GM18498 (cell line): ENCODE results near the gene MED6.

ENCODE experiments used
- ATAC-seq: cut with Tn5 transposase; IDR thresholded peaks from one replicate; pipeline ENCODE4 v1.9.1; 2021; ENCODE audit warnings: mild to moderate bottlenecking, moderate library complexity; ENCODE audit not compliant: unreplicated experiment

Gene MED6

GRCh38 chr14:70601162-70601561 is 707 bp upstream of the MED6 start:
- ATAC-seq: no peak

DNA sequence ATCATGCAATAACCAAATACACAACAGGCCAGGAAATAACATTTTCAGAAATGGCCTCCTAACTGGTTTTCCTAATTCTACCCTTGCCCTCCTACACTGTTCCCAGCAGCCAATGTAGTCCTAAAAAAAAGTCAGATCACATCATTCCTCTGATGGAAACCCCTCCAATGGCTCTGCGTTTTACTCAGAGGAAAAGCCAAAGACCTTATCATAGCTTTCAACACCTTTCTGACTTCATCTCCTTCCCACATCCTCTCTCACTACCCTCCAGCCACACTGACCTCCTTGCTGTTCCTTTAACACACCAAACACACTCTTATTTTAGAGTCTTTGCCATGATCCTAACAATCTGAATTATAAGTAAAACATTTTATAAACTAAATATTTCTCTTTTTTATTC is 1.1 kb downstream of the MED6 start:
- ATAC-seq: no peak

DNA sequence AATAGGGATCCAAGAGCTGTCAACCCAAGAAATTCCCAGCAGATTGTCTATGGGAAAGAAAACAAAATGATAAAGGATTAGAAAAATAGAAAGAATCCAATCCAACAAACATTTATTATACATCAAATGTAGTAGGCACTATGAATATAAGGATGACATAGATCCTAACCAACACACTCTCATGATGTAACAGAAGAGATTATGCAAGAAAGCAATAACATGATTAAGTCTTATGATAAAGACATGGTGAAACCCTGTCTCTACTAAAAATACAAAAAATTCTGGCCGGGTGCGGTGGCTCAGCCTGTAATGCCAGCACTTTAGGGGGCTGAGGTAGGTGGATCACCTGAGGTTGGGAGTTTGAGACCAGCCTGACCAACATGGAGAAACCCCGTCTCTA is 2.7 kb downstream of the MED6 start:
- ATAC-seq: no peak

- no peak for ATAC-seq
Observed at GRCh38 chr14:70595443-70596185, 4.8 kb downstream of the MED6 start.

DNA sequence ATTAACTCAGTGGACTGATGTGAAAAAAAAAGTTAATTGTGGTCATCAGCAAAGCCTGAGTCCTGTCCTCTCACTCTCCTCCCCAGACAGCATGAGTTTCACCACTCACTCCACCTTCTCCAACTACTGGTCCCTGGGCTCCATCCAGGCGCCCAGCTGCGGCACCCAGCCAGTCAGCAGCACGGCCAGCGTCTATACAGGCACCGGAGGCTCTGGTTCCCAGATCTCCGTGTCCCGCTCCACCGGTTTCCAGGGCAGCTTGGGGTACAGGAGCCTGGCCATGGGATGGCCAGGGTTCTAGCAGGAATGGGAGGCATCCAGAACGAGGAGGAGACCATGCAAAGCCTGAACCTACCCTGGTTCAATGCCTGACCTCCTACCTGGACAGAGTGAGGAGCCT is 6.0 kb downstream of the MED6 start:
- no peak for ATAC-seq

DNA sequence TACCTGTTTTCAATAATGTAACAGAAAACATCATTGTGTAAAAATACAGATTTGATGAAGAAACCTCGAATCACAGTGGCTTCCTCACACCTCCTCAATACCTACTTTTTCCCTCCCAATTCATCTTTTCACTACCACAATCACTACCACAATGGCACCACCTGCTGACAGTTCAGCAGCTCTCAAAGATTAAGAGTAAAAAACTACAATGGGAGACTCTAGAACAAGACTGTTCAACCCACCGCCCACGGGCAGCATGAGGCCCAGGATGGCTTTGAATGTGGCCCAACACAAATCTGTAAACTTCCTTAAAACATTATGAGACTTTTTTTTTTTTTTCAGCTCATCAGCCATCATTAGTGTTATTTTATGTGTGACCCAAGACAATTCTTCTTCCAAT is 15.2 kb downstream of the MED6 start:
- no peak for ATAC-seq

DNA sequence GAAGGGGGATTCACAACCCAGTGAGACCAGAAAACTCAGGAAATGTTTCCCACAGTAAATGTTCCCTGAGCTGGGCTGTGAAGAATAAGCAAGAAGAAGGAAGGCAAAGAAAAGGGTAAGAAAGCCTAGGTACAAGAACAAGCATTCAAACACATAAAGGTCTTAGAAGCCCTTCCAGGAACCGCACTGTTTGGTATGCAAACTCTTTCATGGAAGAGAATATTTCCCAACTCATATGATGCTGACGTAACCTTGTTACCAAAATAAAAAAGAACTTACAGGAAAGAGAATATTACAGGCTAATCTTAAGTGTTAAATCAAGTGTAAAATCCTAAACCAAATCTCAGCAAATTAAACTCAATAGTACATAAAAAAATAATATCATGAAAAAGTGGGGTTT is 23.6 kb downstream of the MED6 start:
- ATAC-seq: no peak

DNA sequence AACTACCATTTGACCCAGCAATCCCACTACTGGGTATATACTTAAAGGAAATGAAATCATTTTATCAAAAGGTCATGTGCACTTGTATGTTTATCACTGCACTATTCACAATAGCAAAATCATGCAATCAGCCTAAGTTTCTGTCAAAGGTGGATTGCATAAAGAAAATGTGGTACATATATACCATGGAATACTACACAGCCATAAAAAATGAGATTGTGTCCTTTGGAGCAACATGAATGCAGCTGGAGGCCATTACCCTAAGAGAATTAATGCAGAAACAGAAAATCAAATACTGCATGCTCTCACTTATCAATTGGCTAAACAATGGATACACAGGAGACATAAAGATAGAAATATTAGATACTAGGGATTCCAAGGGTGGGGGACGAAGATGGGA is 27.4 kb downstream of the MED6 start:
- ATAC-seq: no peak

DNA sequence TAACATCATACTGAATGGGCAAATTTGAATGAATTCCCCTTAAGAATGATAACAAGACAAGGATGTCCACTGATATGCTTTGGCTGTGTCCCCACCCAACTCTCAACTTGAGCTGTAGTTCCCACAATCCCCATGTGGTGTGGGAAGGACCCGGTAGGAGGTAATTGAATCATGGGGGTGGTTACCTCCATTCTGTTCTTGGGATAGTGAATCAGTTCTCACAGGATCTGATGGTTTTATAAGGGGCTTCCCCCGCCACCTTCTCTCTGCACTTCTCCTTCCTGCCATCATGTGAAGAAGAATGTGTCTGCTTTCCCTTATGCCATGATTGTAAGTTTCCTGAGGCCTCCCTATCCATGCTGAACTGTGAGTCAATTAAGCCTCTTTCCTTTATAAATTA is 29.3 kb downstream of the MED6 start:
- no peak for ATAC-seq

- no peak for ATAC-seq
Observed at GRCh38 chr14:70567791-70568190, 32.7 kb downstream of the MED6 start.

- ATAC-seq: no peak
Observed at GRCh38 chr14:70563869-70564268, 36.6 kb downstream of the MED6 start.

GRCh38 chr14:70563417-70563816 is 37.0 kb downstream of the MED6 start:
- no peak for ATAC-seq

- no peak for ATAC-seq
Observed at GRCh38 chr14:70558356-70558755, 42.1 kb downstream of the MED6 start.

DNA sequence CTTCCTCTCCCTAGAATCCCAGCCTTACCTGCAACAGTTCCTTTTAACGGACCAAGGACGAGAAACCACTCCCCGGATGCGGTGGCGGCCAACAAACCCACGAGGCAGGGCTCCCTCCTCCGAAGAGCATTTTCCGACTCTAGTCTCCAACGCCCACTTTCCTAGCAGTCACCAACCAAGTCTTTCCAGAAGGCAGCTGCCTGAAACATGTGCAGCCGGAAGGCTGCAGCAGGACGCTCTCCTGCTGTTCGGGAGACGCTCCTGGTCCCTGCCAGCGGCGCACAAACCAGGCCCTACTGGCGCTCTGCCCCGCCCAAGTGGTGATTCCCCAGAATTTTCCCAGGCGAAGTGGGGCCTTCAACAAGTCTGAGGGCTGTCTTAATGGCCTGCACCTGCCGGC is 44.6 kb downstream of the MED6 start:
- ATAC-seq: no peak

DNA sequence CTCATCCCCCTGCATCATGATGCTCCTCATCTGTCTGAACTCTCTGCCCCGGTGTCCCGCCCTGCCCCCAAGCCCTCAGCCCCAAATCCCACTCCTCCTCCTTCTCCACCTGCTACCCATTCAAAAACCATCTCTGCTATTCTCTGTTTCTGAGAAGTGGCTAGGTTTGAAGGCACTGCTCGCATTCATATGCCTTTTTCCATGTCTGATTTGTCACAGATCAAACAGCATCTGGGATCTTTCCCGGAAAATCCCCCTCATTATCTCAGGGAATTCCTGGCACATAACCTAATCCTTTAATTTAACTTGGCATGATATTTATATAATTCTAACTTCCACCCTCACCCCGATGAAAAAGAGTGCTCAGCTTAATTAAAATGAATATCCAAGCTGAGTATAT is 62.4 kb downstream of the MED6 start:
- ATAC-seq: no peak

DNA sequence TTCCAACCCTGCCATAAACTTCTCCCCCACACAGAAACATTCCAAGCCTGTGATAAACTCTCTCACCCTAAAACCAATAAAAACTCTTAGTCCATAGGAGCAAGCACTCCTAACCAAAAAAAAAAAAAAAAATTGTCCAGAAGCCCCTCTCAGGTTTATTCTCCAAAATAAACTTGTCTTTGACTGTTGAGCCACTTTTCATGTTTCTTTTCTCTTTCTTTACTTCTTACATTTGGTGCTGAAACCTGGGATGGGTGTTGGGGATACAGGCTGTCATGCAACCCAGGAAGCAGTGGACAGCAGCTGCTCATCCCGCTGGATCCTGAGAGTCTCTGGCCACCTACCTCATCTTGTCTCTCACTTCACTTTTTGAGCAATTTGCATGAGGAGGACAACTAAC is 63.6 kb downstream of the MED6 start:
- no peak for ATAC-seq

- ATAC-seq: no peak
Observed at GRCh38 chr14:70534904-70535303, 65.6 kb downstream of the MED6 start, which contains the start of gene ADAM20. ADAM20 (minus strand) TSS chr14:70535004; CDS start chr14:70524757, 10,247 bp downstream.
